Endothelial cell (in vitro differentiated cells): ENCODE data around the gene NAV2. TPM values are rescaled to one million over a fixed set of nuclear protein-coding genes. Genes with fewer than 3 reads are reported as not detected.
A peak's percentile ranks its signal among the peaks of the same experiment; 100 is the strongest.

Experiments
- DNase-seq: peaks from one replicate; pipeline ENCODE4 v3.0.0; 2021; ENCODE audit warnings: low spot score
- H3K27ac Mint-ChIP-seq: one replicate; pipeline ENCODE4 v1.8.0; 2021; ENCODE audit warnings: mixed read lengths, inconsistent platforms; ENCODE audit not compliant: unreplicated experiment
- H3K27me3 Mint-ChIP-seq: one replicate; pipeline ENCODE4 v1.8.0; 2021; ENCODE audit warnings: mild to moderate bottlenecking, moderate library complexity, mixed read lengths, inconsistent platforms; ENCODE audit not compliant: unreplicated experiment
- H3K36me3 Mint-ChIP-seq: one replicate; pipeline ENCODE4 v1.8.0; 2021; ENCODE audit warnings: mild to moderate bottlenecking, low read depth, mixed read lengths, inconsistent platforms; ENCODE audit not compliant: unreplicated experiment
- H3K4me1 Mint-ChIP-seq: one replicate; pipeline ENCODE4 v1.8.0; 2021; ENCODE audit warnings: mild to moderate bottlenecking, mixed read lengths, inconsistent platforms; ENCODE audit not compliant: unreplicated experiment
- H3K4me3 Mint-ChIP-seq: one replicate; pipeline ENCODE4 v1.8.0; 2021; ENCODE audit warnings: mild to moderate bottlenecking, mixed read lengths, inconsistent platforms; ENCODE audit not compliant: unreplicated experiment
- H3K9me3 Mint-ChIP-seq: one replicate; pipeline ENCODE4 v1.8.0; 2021; ENCODE audit warnings: mixed read lengths, inconsistent platforms; ENCODE audit not compliant: unreplicated experiment
- CTCF ChIP-seq: fragments of 200-600 bp; sonication (generic); IDR thresholded peaks from one replicate; pipeline ENCODE4 v1.5.0; 2021; ENCODE audit warnings: antibody characterized with exemption; ENCODE audit not compliant: unreplicated experiment
- total RNA-seq: library from RNA; stranded (reverse); fragmentation: NEBNext Ultra II Directional; extraction: Animal tissue kit (Norgen Biotek cat#: 25700); gene quantifications from one replicate; pipeline ENCODE4 v1.2.1, GENCODE V29; 2021; ENCODE audit not compliant: unreplicated experiment

NAV2 gene
- total RNA-seq, 1 donor from 2014 or later = 15.6 TPM

DNA sequence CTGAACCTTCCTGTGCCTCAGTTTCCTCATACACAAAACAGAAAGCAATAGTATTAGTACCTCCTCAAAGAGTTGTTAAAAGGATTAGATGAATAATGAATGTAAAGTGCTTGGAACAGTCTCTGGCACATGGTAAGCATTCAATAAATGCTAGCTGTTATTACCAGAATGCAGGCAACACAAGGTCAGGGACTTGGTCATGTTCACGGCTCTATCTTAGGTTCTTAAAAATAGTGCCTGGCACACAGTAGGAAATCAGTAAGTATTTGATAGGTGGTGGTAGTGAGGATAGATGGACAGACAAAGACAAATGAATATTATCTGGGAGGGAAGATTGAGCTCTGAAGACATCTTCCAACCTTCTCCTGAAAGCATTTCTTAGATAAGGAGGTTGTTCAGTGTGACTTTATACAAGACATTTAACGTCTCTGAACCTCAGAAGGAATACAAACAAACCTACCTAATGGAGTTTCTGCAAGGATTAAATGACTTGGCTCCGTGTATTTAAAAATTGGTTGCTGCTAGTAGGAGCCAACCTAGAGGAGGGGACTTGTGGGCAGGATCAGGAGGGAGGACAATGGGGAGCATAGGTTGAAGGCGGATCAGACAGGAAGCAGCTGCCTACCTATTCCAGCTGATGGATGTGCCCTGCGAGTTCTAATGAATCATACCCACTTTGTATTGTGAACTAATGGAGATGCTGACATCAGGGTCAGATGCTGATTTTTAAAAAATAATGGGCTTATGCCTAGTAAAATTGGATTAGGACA is 353.6 kb downstream of the NAV2 start:
- Mint-ChIP-seq H3K9me3 (no peaks in the 10 kb centered on the region), H3K36me3 (no peaks in the 10 kb centered on the region), H3K4me3 (no peak overlapping the region), H3K4me1 (peaks cover 5% of the 10 kb centered on the region), H3K27ac (peak overlapping the region; percentile 15), H3K27me3 (peaks cover 2% of the 10 kb centered on the region)
- DNase-seq = no peak
- no peak for TF ChIP-seq CTCF

GRCh38 chr11:20066783-20067156 is 354.1 kb downstream of the NAV2 start:
- no peak for TF ChIP-seq CTCF
- DNase-seq = no peak
- no peak overlapping the region for H3K4me3 Mint-ChIP-seq
- H3K9me3 Mint-ChIP-seq = no peaks in the 10 kb centered on the region
- H3K36me3 Mint-ChIP-seq = no peaks in the 10 kb centered on the region
- peaks cover 5% of the 10 kb centered on the region for H3K4me1 Mint-ChIP-seq
- no peak overlapping the region for H3K27ac Mint-ChIP-seq
- H3K27me3 Mint-ChIP-seq = peaks cover 3% of the 10 kb centered on the region

GRCh38 chr11:20067665-20068064 is 355.0 kb downstream of the NAV2 start:
- H3K27me3 Mint-ChIP-seq = peaks cover 3% of the 10 kb centered on the region
- peak overlapping the region; percentile 67 for H3K27ac Mint-ChIP-seq
- no peaks in the 10 kb centered on the region for H3K9me3 Mint-ChIP-seq
- H3K36me3 Mint-ChIP-seq = no peaks in the 10 kb centered on the region
- H3K4me3 Mint-ChIP-seq = no peak overlapping the region
- DNase-seq = no peak
- no peak for TF ChIP-seq CTCF
- H3K4me1 Mint-ChIP-seq = peaks cover 8% of the 10 kb centered on the region

DNA sequence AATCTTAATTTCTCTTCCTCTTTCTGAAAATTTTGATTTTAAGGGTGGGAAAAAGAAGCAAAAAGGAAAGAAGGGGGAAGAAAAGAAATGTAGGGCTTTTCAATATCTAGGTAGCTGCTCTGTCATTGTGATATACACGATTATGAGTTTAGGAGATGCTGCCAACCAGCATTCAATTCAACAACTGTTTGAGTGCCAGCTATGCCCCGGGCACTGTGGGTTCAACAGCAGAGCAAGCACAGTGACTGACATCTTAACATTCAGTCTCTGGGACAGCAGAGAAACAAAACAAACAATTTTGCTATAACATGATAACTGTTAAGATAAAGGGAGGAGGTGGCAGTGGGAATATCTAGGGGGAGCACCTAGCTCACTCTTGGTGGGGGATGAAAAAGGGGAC is 356.1 kb downstream of the NAV2 start:
- H3K27ac Mint-ChIP-seq = no peak overlapping the region
- no peaks in the 10 kb centered on the region for H3K9me3 Mint-ChIP-seq
- peaks cover 3% of the 10 kb centered on the region for H3K27me3 Mint-ChIP-seq
- H3K4me1 Mint-ChIP-seq = peaks cover 10% of the 10 kb centered on the region
- DNase-seq = no peak
- TF ChIP-seq CTCF = no peak
- H3K36me3 Mint-ChIP-seq = no peaks in the 10 kb centered on the region
- no peak overlapping the region for H3K4me3 Mint-ChIP-seq

GRCh38 chr11:20070459-20070858 is 357.8 kb downstream of the NAV2 start:
- H3K36me3 Mint-ChIP-seq = no peaks in the 10 kb centered on the region
- DNase-seq = no peak
- no peaks in the 10 kb centered on the region for H3K9me3 Mint-ChIP-seq
- H3K4me1 Mint-ChIP-seq = peaks cover 10% of the 10 kb centered on the region
- TF ChIP-seq CTCF = no peak
- no peak overlapping the region for H3K27ac Mint-ChIP-seq
- H3K27me3 Mint-ChIP-seq = peaks cover 3% of the 10 kb centered on the region
- H3K4me3 Mint-ChIP-seq = no peak overlapping the region
